HepG2 (cell line): ENCODE measurements around the gene TMED6. TPM values are rescaled to one million over a fixed set of nuclear protein-coding genes. Genes with fewer than 3 reads are reported as not detected.

ENCODE experiments used
- AGO1 ChIP-seq: fragments of 200-400 bp; formaldehyde crosslinking; IDR thresholded peaks from 2 replicates; pipeline ENCODE4 v1.6.1; 2017; ENCODE audit warnings: mild to moderate bottlenecking, low read depth, low read length, moderate library complexity; ENCODE audit not compliant: poor library complexity, severe bottlenecking
- ATF1 ChIP-seq: IDR thresholded peaks from 2 replicates; pipeline ENCODE4 v1.6.1; 2016; ENCODE audit warnings: mild to moderate bottlenecking, control low read depth
- FOSL2 ChIP-seq: sonication (generic); formaldehyde crosslinking; IDR thresholded peaks from 2 replicates; pipeline ENCODE4 v1.4.0; 2020; ENCODE audit warnings: missing genetic modification reagents
- FOXK2 ChIP-seq: fragments of 450-650 bp; IDR thresholded peaks from 2 replicates; pipeline ENCODE4 v1.6.1; 2016
- HNRNPH1 ChIP-seq: fragments of 200-400 bp; formaldehyde crosslinking; optimal IDR thresholded peaks from 2 replicates; pipeline ENCODE3; 2017; ENCODE audit warnings: mild to moderate bottlenecking, low read depth, low read length
- KAT8 ChIP-seq: IDR thresholded peaks from 2 replicates; pipeline ENCODE4 v1.6.1; 2016; ENCODE audit warnings: missing genetic modification reagents, missing compliant biosample characterization
- KDM5A ChIP-seq: fragments of 200-600 bp; sonication (generic); IDR thresholded peaks from 2 replicates; pipeline ENCODE4 v1.7.0; 2018; ENCODE audit warnings: antibody characterized with exemption, mild to moderate bottlenecking, low read length, borderline replicate concordance
- MTF1 ChIP-seq: sonication (generic); formaldehyde crosslinking; IDR thresholded peaks from 2 replicates; pipeline ENCODE4 v1.5.0; 2020; ENCODE audit warnings: missing genetic modification reagents
- PAF1 ChIP-seq: IDR thresholded peaks from 2 replicates; pipeline ENCODE4 v1.6.1; 2016; ENCODE audit warnings: missing genetic modification reagents, missing compliant biosample characterization
- SMAD9 ChIP-seq: sonication (generic); formaldehyde crosslinking; IDR thresholded peaks from 2 replicates; pipeline ENCODE4 v1.5.1; 2020; ENCODE audit warnings: mild to moderate bottlenecking, missing genetic modification reagents
- SNRNP70 ChIP-seq: fragments of 200-400 bp; formaldehyde crosslinking; IDR thresholded peaks from 2 replicates; pipeline ENCODE4 v1.6.1; 2017; ENCODE audit warnings: mild to moderate bottlenecking, low read depth, low read length, moderate library complexity
- SOX13 ChIP-seq, 3 experiments: fragments of 450-650 bp in 1 of 3; sonication (generic) in 1 of 3; formaldehyde crosslinking in 1 of 3; IDR thresholded peaks in 2 of 3; conservative IDR thresholded peaks in 1 of 3; 2 replicates each; pipeline versions ENCODE4 v1.5.0 to v1.6.1; 2016 to 2020; ENCODE audit warnings: antibody characterized with exemption in 1 of 3, mild to moderate bottlenecking in 1 of 3, missing compliant biosample characterization in 1 of 3, missing genetic modification reagents in 1 of 3, moderate library complexity in 1 of 3
- TBP ChIP-seq: sonication (generic); formaldehyde crosslinking; IDR thresholded peaks from 2 replicates; pipeline ENCODE4 v1.5.0; 2020; ENCODE audit warnings: missing genetic modification reagents
- ZFP36 ChIP-seq: fragments of 150-350 bp; IDR thresholded peaks from 2 replicates; pipeline ENCODE4 v1.6.1; 2018; ENCODE audit warnings: borderline replicate concordance, low read length, low read depth; ENCODE audit not compliant: partially characterized antibody
- ZMYM4 ChIP-seq: sonication (generic); formaldehyde crosslinking; IDR thresholded peaks from 2 replicates; pipeline ENCODE4 v1.8.1; 2023; ENCODE audit warnings: mild to moderate bottlenecking, missing genetic modification reagents
- ZNF12 ChIP-seq: sonication (generic); formaldehyde crosslinking; IDR thresholded peaks from 2 replicates; pipeline ENCODE4 v1.5.0; 2020; ENCODE audit warnings: missing genetic modification reagents
- ZNF121 ChIP-seq: sonication (generic); formaldehyde crosslinking; IDR thresholded peaks from 2 replicates; pipeline ENCODE4 v1.5.0; 2020; ENCODE audit warnings: mild to moderate bottlenecking, missing genetic modification reagents
- ZNF446 ChIP-seq: sonication (generic); formaldehyde crosslinking; IDR thresholded peaks from 2 replicates; pipeline ENCODE4 v1.5.0; 2020; ENCODE audit warnings: mild to moderate bottlenecking, missing genetic modification reagents
- polyA plus RNA-seq, 8 experiments: library from polyadenylated mRNA; depleted of rRNA in 3 of 8; stranded (reverse) in 7 of 8; unstranded in 1 of 8; fragments of >200 nt; fragmentation: Illumina TruSeq in 4 of 8; extraction: Trizol in 4 of 8; gene quantifications; 2 replicates each; pipeline versions ENCODE4 v1.2.1 to v1.2.3, GENCODE V29; 2011 to 2016; ENCODE audit warnings: low read depth in 4 of 8, missing spikeins in 1 of 8, mixed read lengths in 1 of 8; ENCODE audit not compliant: insufficient read depth in 1 of 8
- total RNA-seq, 5 experiments: library from RNA; depleted of rRNA; stranded (reverse); fragments of >200 nt; fragmentation: Illumina TruSeq; extraction: Trizol; gene quantifications; 2 replicates each; pipeline ENCODE4 v1.2.3, GENCODE V29; 2016; ENCODE audit warnings: low read depth in 1 of 5
- TF ChIP-seq, protein P1 (sequence below): sonication (generic); formaldehyde crosslinking; IDR thresholded peaks from 2 replicates; pipeline ENCODE4 v1.5.0; 2020; ENCODE audit warnings: missing genetic modification reagents
- TF ChIP-seq, protein P2 (sequence below): sonication (generic); formaldehyde crosslinking; IDR thresholded peaks from 2 replicates; pipeline ENCODE4 v1.4.0; 2020; ENCODE audit warnings: missing genetic modification reagents
- TF ChIP-seq, protein P3 (sequence below): sonication (generic); formaldehyde crosslinking; IDR thresholded peaks from 2 replicates; pipeline ENCODE4 v1.5.0; 2020; ENCODE audit warnings: mild to moderate bottlenecking, missing genetic modification reagents, moderate library complexity

Gene TMED6
- total and polyA plus RNA-seq, 2 of the 13 experiments (the other 11 are each of a cell fraction or from before 2014, with no cell fraction given), result 9.8 to 14.4 TPM

DNA sequence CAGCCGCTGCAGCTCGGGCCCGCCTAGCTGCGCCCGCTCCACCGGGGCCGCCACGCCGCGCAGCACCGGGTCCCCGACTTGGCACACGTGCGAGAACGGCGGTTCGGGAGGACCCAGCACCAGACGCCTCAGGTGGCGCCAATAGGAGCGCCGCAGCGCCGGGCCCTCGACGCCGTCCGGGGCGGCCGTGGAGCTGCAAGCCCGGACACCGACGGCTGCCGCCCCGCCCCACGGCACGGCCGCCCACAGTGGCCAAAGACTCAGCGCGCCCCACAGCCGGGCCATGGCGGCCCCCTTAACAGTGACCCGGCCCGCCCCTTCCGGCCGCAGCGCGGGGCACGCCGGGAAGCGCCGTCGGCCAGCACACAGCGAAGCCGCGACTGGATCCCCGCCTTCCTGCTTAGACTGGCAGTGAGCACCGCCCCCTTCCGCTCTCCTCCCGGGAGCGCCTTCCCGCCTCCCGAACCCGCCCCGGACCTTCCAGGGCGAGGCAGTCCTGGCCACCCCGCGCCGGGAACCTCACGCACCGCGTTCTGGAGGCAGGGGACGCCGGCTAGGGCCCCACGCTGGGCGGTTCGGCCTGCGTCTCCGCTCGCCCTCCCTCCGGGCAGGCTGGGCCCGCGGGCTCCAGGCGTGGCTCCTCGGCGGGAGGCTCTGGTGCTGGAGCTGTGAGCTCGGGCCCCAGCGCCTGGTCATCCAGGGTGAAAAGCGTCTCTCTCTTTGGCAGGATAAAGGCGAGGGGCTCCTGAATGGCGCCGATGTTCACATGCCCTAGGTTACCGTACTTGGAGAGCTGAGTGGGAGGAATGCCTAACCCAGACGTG is 21.1 kb downstream of the TMED6 start, which contains the start of gene PDF (continued):
- TF ChIP-seq, protein P1, sequence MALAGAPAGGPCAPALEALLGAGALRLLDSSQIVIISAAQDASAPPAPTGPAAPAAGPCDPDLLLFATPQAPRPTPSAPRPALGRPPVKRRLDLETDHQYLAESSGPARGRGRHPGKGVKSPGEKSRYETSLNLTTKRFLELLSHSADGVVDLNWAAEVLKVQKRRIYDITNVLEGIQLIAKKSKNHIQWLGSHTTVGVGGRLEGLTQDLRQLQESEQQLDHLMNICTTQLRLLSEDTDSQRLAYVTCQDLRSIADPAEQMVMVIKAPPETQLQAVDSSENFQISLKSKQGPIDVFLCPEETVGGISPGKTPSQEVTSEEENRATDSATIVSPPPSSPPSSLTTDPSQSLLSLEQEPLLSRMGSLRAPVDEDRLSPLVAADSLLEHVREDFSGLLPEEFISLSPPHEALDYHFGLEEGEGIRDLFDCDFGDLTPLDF, result peak; percentile 96
- TF ChIP-seq ZNF446 (CRISPR knock-in tag) (peak; percentile 90; the same call in 1 of the 2 replicates), ZFP36 (no peak), SMAD9 (CRISPR knock-in tag) (peak; percentile 93), TBP (CRISPR knock-in tag) (peak; percentile 90; the same call in 1 of the 2 replicates), FOXK2 (no peak), AGO1 (no peak), KAT8 (peak; percentile 94), ZMYM4 (peak; percentile 69), PAF1 (no peak), ZNF12 (no peak), ZNF121 (no peak), SNRNP70 (no peak), KDM5A (peak; percentile 54; the same call in 1 of the 2 replicates), MTF1 (CRISPR knock-in tag) (peak; percentile 74; the same call in 1 of the 2 replicates), ATF1 (CRISPR knock-in tag) (no peak), FOSL2 (CRISPR knock-in tag) (peak; percentile 49), HNRNPH1 (peak; percentile 57), SOX13 (IDR thresholded peaks at IDR 0.05) (no peak; the same call in 1 of the 2 replicates), SOX13 (CRISPR knock-in tag; conservative IDR thresholded peaks at IDR 0.05 in 1 of 2, IDR thresholded peaks at IDR 0.05 in 1 of 2) (peak in 1 of 2 experiments; percentile 69; a peak in 2 of 4 replicates)
- TF ChIP-seq, protein P2, sequence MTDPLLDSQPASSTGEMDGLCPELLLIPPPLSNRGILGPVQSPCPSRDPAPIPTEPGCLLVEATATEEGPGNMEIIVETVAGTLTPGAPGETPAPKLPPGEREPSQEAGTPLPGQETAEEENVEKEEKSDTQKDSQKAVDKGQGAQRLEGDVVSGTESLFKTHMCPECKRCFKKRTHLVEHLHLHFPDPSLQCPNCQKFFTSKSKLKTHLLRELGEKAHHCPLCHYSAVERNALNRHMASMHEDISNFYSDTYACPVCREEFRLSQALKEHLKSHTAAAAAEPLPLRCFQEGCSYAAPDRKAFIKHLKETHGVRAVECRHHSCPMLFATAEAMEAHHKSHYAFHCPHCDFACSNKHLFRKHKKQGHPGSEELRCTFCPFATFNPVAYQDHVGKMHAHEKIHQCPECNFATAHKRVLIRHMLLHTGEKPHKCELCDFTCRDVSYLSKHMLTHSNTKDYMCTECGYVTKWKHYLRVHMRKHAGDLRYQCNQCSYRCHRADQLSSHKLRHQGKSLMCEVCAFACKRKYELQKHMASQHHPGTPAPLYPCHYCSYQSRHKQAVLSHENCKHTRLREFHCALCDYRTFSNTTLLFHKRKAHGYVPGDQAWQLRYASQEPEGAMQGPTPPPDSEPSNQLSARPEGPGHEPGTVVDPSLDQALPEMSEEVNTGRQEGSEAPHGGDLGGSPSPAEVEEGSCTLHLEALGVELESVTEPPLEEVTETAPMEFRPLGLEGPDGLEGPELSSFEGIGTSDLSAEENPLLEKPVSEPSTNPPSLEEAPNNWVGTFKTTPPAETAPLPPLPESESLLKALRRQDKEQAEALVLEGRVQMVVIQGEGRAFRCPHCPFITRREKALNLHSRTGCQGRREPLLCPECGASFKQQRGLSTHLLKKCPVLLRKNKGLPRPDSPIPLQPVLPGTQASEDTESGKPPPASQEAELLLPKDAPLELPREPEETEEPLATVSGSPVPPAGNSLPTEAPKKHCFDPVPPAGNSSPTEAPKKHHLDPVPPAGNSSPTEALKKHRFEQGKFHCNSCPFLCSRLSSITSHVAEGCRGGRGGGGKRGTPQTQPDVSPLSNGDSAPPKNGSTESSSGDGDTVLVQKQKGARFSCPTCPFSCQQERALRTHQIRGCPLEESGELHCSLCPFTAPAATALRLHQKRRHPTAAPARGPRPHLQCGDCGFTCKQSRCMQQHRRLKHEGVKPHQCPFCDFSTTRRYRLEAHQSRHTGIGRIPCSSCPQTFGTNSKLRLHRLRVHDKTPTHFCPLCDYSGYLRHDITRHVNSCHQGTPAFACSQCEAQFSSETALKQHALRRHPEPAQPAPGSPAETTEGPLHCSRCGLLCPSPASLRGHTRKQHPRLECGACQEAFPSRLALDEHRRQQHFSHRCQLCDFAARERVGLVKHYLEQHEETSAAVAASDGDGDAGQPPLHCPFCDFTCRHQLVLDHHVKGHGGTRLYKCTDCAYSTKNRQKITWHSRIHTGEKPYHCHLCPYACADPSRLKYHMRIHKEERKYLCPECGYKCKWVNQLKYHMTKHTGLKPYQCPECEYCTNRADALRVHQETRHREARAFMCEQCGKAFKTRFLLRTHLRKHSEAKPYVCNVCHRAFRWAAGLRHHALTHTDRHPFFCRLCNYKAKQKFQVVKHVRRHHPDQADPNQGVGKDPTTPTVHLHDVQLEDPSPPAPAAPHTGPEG (CRISPR knock-in tag), result 0 out of 2 replicates have a peak, but pooled peaks have one; percentile 68
- TF ChIP-seq, protein P3, sequence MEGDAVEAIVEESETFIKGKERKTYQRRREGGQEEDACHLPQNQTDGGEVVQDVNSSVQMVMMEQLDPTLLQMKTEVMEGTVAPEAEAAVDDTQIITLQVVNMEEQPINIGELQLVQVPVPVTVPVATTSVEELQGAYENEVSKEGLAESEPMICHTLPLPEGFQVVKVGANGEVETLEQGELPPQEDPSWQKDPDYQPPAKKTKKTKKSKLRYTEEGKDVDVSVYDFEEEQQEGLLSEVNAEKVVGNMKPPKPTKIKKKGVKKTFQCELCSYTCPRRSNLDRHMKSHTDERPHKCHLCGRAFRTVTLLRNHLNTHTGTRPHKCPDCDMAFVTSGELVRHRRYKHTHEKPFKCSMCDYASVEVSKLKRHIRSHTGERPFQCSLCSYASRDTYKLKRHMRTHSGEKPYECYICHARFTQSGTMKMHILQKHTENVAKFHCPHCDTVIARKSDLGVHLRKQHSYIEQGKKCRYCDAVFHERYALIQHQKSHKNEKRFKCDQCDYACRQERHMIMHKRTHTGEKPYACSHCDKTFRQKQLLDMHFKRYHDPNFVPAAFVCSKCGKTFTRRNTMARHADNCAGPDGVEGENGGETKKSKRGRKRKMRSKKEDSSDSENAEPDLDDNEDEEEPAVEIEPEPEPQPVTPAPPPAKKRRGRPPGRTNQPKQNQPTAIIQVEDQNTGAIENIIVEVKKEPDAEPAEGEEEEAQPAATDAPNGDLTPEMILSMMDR, result peak; percentile 65
